Stimulated activated CD4-positive, alpha-beta T cell treated with anti-CD3 and anti-CD28 coated beads, Interleukin-1b, Interleukin-23, amount 100 ng/mL, for 4 hours (primary cell): ENCODE data around the gene C12orf60.

Experiments used
- DNase-seq, 2 donors: peaks; one replicate each; pipeline ENCODE4 v3.0.0-alpha.2; 2020; ENCODE audit warnings: low read depth in 2 of 2

C12orf60 gene

GRCh38 chr12:14873440-14874185 is 70.1 kb downstream of the C12orf60 start:
- no peak for DNase-seq
